ENCODE measurements around the gene PDE4B.

GRCh38 chr1:66167267-66167666 lies 374.6 kb downstream of the PDE4B start:
- no peak for TF ChIP-seq CTCF (IDR thresholded peaks at IDR 0.05; ENCODE audit: low read length)
- TF ChIP-seq EZH2 (IDR thresholded peaks at IDR 0.05; ENCODE audit: borderline replicate concordance, low read length): no peak
